IPS DF 6.9 (cell line): ENCODE data around the gene AFF3.
"Not testable (repeated sequence)": the region's sequence is repeated elsewhere in the genome, so short reads cannot be mapped to it uniquely, and the experiment has no call there.

Experiments
- DNase-seq: peaks from one replicate; pipeline ENCODE4 v3.0.0-alpha.2; 2013; ENCODE audit warnings: low read depth, low spot score
- H3K27ac ChIP-seq: one replicate; pipeline ENCODE4 v1.5.1; 2013; ENCODE audit warnings: low read length, control low read depth
- H3K27me3 ChIP-seq: 2 replicates; pipeline ENCODE4 v1.6.1; 2013; ENCODE audit warnings: mild to moderate bottlenecking, low read length; ENCODE audit not compliant: control insufficient read depth, insufficient read depth
- H3K36me3 ChIP-seq: 2 replicates; pipeline ENCODE4 v1.6.1; 2013; ENCODE audit warnings: low read length; ENCODE audit not compliant: control insufficient read depth, insufficient read depth
- H3K4me1 ChIP-seq: 2 replicates; pipeline ENCODE4 v1.6.1; 2013; ENCODE audit warnings: low read length; ENCODE audit not compliant: control insufficient read depth, insufficient read depth
- H3K4me3 ChIP-seq: 2 replicates; pipeline ENCODE4 v1.5.1; 2013; ENCODE audit warnings: mild to moderate bottlenecking, low read length
- H3K9me3 ChIP-seq: 2 replicates; pipeline ENCODE4 v1.6.1; 2013; ENCODE audit warnings: low read length, inconsistent platforms; ENCODE audit not compliant: control insufficient read depth, insufficient read depth
- WGBS: extraction: QIAGEN DNeasy Blood & Tissue Kit; methylation state at CpG from one replicate; pipeline ENCODE4 v1.1.7; 2013; ENCODE audit warnings: mixed read lengths, missing lambda C conversion rate; ENCODE audit not compliant: insufficient read length, insufficient coverage; 5-methylcytosine and 5-hydroxymethylcytosine counted together

The AFF3 gene

DNA sequence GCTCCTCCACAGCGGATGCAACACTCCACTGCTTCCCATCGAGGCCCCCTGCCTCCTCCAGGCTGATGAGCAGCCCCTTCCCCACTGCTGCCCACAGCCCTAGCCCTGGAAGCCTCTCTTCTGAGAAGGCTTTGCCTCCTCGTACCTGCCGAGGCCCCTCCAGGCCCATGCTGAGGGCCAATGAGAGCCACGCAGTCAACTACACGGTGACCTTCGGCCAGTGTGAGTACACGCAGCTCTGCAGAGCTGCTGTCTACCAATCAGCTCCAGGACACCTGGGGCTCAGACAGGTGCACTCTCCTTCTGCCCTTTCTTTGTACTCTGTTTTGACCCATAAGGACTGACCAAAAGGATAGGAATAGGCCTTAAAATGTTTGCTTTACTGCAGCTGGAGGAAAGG, 43.5 kb downstream of the AFF3 start:
- not testable (repeated sequence) for DNase-seq, H3K4me3 ChIP-seq, H3K9me3 ChIP-seq, H3K27ac ChIP-seq, H3K4me1 ChIP-seq, H3K36me3 ChIP-seq, H3K27me3 ChIP-seq
- no CpG with 5 or more reads among the region's 8 CpGs for WGBS

DNA sequence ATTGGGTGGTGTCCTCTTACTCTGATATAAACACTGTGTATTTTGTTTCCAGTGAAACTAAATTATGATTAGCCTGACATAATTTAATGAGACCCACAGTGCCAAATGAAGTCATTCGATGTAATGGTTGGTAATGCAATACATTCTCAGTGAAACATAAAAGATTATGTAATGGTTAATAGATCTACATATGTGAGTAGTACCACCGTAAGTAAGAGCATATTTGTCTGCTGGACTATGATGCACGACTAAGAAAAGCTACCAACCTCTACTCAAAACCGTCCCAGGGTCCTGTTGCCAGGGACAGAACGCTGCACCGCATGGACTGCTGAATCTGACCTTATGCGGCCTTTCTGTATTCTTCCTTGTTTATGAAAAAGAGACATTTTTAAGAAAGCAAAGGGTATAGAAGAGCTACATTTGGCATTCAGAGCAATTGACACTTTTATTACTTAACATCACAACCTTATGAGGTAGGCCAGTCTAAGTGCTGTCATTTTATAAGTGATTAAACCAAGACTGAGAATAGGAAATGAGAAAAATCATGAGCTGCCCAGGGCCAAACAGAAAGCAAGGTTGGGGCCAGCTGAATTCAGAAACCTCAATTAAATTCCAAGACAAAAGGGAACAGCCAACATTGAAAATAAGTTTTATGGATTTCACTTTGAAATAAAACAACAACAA, 44.6 kb downstream of the AFF3 start:
- not testable (repeated sequence) for H3K36me3 ChIP-seq, H3K4me1 ChIP-seq, DNase-seq, H3K4me3 ChIP-seq, H3K27ac ChIP-seq, H3K27me3 ChIP-seq, H3K9me3 ChIP-seq
- no CpG with 5 or more reads among the region's 7 CpGs for WGBS

DNA sequence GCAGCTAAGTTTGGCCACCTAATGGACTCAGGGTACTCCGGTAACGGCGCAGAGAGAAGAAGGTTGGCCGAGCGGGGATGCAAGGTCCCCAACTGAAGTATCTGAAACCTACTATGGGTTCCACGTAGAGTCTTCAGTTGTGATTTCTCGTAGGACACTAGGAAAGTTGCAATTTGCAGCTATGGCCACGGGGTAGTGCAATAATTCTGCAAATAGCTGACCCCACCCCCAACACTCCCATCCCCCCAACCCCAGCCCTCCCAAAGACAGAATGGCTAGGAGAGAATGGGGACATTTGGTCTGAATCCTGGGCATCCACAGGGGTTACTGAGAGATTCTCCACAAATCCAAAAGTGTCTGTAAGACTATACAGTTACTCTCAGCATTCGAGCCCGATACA, 46.5 kb downstream of the AFF3 start:
- not testable (repeated sequence) for DNase-seq, H3K27ac ChIP-seq, H3K27me3 ChIP-seq, H3K4me3 ChIP-seq, H3K4me1 ChIP-seq, H3K9me3 ChIP-seq, H3K36me3 ChIP-seq
- WGBS, result no CpG with 5 or more reads among the region's 10 CpGs

GRCh38 chr2:100091807-100092206, 50.6 kb downstream of the AFF3 start:
- H3K9me3 ChIP-seq, H3K27me3 ChIP-seq, H3K4me3 ChIP-seq, H3K27ac ChIP-seq, DNase-seq, H3K4me1 ChIP-seq, H3K36me3 ChIP-seq: not testable (repeated sequence)
- no CpG with 5 or more reads among the region's 8 CpGs for WGBS

DNA sequence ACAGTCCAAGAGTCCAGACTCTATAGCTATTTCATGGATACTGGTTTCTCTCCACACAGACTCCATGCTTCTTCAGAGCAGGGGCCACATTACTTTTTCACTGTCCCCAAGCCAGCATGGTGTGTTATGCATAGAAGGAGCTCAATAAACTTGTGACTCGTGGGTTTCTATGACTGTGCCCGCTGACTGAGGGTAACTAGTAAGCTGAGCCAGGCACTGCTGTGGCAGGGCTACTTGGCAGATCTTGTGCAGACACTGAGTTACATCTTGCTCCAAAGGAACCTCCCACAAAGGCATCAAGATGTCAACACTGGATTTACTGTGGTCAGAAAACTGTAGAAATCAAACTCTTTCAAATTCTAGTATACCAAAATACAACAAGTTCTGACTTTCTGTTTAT, 56.6 kb downstream of the AFF3 start:
- DNase-seq, H3K4me3 ChIP-seq, H3K36me3 ChIP-seq, H3K27ac ChIP-seq, H3K9me3 ChIP-seq, H3K27me3 ChIP-seq, H3K4me1 ChIP-seq: not testable (repeated sequence)
- no CpG with 5 or more reads among the region's 2 CpGs for WGBS

- not testable (repeated sequence) for H3K4me1 ChIP-seq, H3K36me3 ChIP-seq, H3K27ac ChIP-seq, H3K9me3 ChIP-seq, H3K4me3 ChIP-seq, DNase-seq, H3K27me3 ChIP-seq
- WGBS, result no CpG with 5 or more reads among the region's 17 CpGs
Measured at GRCh38 chr2:100083421-100084216, 58.8 kb downstream of the AFF3 start.

DNA sequence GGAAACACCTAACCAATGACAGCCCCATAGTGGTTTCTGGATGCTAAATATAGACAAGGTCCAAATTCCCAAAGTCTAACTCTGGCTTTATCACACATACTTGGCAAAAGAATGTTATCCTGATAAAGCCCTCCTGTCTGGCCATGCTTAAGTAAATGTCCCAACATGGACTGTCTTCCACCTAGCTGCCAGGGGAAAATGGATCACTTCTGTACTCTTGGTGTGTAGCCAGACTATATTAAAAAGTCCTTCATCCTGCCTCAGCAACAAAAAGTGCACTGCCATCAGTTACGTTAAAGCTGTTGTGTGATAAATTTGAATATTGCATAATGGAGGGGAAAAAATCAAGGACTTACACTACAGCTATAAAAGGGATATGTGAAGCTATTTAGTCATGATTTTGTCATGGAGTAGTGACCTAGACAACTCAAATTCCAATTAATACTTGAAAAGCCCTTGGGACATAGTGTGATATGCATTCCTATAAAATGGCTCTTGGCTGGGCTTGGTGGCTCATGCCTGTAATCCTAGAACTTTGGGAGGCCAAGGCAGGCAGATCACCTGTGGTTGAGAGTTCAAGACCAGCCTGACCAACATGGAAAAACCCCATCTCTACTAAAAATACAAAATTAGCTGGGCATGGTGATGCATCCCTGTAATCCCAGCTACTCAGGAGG, 60.0 kb downstream of the AFF3 start:
- H3K4me1 ChIP-seq, DNase-seq, H3K9me3 ChIP-seq, H3K27ac ChIP-seq, H3K36me3 ChIP-seq, H3K27me3 ChIP-seq, H3K4me3 ChIP-seq: not testable (repeated sequence)
- no CpG with 5 or more reads among the region's 1 CpG for WGBS

- no peak for DNase-seq
- Histone ChIP-seq H3K4me3 (no peak overlapping the region), H3K27ac (no peak overlapping the region), H3K4me1 (no peaks in the 10 kb centered on the region), H3K27me3 (no peaks in the 10 kb centered on the region), H3K9me3 (no peaks in the 10 kb centered on the region), H3K36me3 (no peaks in the 10 kb centered on the region)
- no CpG with 5 or more reads among the region's 3 CpGs for WGBS
Measured at GRCh38 chr2:100077935-100078334, 64.5 kb downstream of the AFF3 start.

DNA sequence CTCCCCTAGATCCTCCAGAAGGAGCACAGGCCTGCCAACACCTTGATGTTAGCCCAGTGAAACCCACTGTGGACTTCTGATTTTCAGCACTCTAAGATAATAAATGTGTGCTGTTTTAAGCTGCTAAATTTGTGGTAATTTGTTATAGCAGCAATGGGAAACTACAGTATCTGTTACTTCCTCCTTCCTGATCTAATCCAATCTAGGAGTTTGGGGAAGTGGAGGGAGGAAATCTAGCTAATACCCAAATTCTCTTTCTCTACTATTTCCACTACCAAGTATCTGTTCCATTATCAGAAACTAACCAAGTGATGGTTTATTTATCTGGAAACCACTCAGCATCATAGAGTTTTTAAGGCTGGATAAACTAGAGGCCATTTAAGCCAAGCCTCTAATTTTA, 64.9 kb downstream of the AFF3 start:
- Histone ChIP-seq H3K9me3 (no peaks in the 10 kb centered on the region), H3K4me3 (no peak overlapping the region), H3K27ac (no peak overlapping the region), H3K36me3 (no peaks in the 10 kb centered on the region), H3K4me1 (no peaks in the 10 kb centered on the region), H3K27me3 (no peaks in the 10 kb centered on the region)
- no peak for DNase-seq

GRCh38 chr2:100075532-100075931, 66.9 kb downstream of the AFF3 start:
- Histone ChIP-seq H3K4me3 (no peak overlapping the region), H3K36me3 (no peaks in the 10 kb centered on the region), H3K4me1 (no peaks in the 10 kb centered on the region), H3K27ac (no peak overlapping the region), H3K27me3 (no peaks in the 10 kb centered on the region), H3K9me3 (no peaks in the 10 kb centered on the region)
- no CpG with 5 or more reads among the region's 3 CpGs for WGBS
- no peak for DNase-seq
